OCI-LY7 (cell line): ENCODE measurements around the gene CD99. TPM values are rescaled to one million over a fixed set of nuclear protein-coding genes. Genes with fewer than 3 reads are reported as not detected.
"Not testable (repeated sequence)": the region's sequence is repeated elsewhere in the genome, so short reads cannot be mapped to it uniquely, and the experiment has no call there.

ENCODE experiments used
- BruUV-seq: library from RNA; stranded (reverse); fragments of 400-500 nt; replicated peaks from 2 replicates; lab custom pipeline; 2021; lab: Mats Ljungman, UMichigan
- CTCF ChIA-PET: fragments of 300-600 bp; sonication (Branson Sonifier 250); formaldehyde crosslinking; loops from one replicate; lab custom pipeline; 2022; ENCODE audit warnings: antibody characterized with exemption; ENCODE audit not compliant: unreplicated experiment; lab: Charles Lee
- POLR2A ChIA-PET: fragments of 300-600 bp; sonication (Branson Sonifier 250); formaldehyde crosslinking; loops from one replicate; lab custom pipeline; 2022; ENCODE audit warnings: antibody characterized with exemption; lab: Charles Lee
- DNase-seq: peaks from one replicate; pipeline ENCODE4 v3.0.0-alpha.2; 2015; ENCODE audit warnings: low spot score
- H2AFZ ChIP-seq: fragments of 200-600 bp; sonication (generic), shearing (Covaris generic); 2 replicates; pipeline ENCODE4 v1.6.1; 2014; ENCODE audit warnings: mild to moderate bottlenecking, antibody characterized with exemption, low read length, moderate library complexity
- H3K27ac ChIP-seq: fragments of 200-600 bp; sonication (generic); 2 replicates; pipeline ENCODE4 v1.5.1; 2014; ENCODE audit warnings: mixed run types, low read depth, mild to moderate bottlenecking, moderate library complexity, low read length, inconsistent platforms; ENCODE audit not compliant: poor library complexity, severe bottlenecking
- H3K36me3 ChIP-seq: fragments of 200-600 bp; sonication (generic); 2 replicates; pipeline ENCODE4 v1.6.1; 2014; ENCODE audit warnings: mild to moderate bottlenecking, antibody characterized with exemption, low read length, moderate library complexity, mixed read lengths; ENCODE audit not compliant: insufficient read depth
- H3K4me1 ChIP-seq: fragments of 200-600 bp; sonication (generic); 2 replicates; pipeline ENCODE4 v1.5.1; 2014; ENCODE audit warnings: mild to moderate bottlenecking, low read length; ENCODE audit not compliant: insufficient read depth, poor library complexity, severe bottlenecking
- H3K4me2 ChIP-seq: fragments of 200-600 bp; sonication (generic); 2 replicates; pipeline ENCODE4 v1.6.1; 2014; ENCODE audit warnings: mild to moderate bottlenecking, low read length
- H3K4me3 ChIP-seq: fragments of 200-600 bp; sonication (generic); 2 replicates; pipeline ENCODE4 v1.5.1; 2014; ENCODE audit warnings: mild to moderate bottlenecking, low read depth, low read length; ENCODE audit not compliant: poor library complexity, severe bottlenecking
- H3K79me2 ChIP-seq: fragments of 200-600 bp; sonication (generic); 2 replicates; pipeline ENCODE4 v1.6.1; 2016; ENCODE audit warnings: low read depth, mild to moderate bottlenecking, low read length, moderate library complexity, mixed read lengths; ENCODE audit not compliant: insufficient read depth
- H3K9me2 ChIP-seq: fragments of 200-600 bp; sonication (generic); 2 replicates; pipeline ENCODE4 v1.6.1; 2016; ENCODE audit warnings: mild to moderate bottlenecking, low read length, mixed read lengths; ENCODE audit not compliant: insufficient read depth
- H3K9me3 ChIP-seq: fragments of 200-600 bp; sonication (generic); 2 replicates; pipeline ENCODE4 v1.6.1; 2014; ENCODE audit warnings: mild to moderate bottlenecking, mixed run types, low read length, mixed read lengths
- H4K20me1 ChIP-seq: fragments of 200-600 bp; sonication (generic); 2 replicates; pipeline ENCODE4 v1.6.1; 2014; ENCODE audit warnings: mild to moderate bottlenecking, antibody characterized with exemption, low read length, moderate library complexity, mixed read lengths; ENCODE audit not compliant: insufficient read depth
- CTCF ChIP-seq: fragments of 200-600 bp; sonication (generic); conservative IDR thresholded peaks from 2 replicates; pipeline ENCODE4 v1.5.1; 2014; ENCODE audit warnings: mild to moderate bottlenecking, antibody characterized with exemption, low read length, moderate library complexity, mixed read lengths
- EZH2phosphoT487 ChIP-seq: fragments of 200-600 bp; sonication (generic); IDR thresholded peaks from 2 replicates; pipeline ENCODE4 v1.6.1; 2018; ENCODE audit warnings: low read depth, borderline replicate concordance, mild to moderate bottlenecking, mixed run types, antibody characterized with exemption, low read length, moderate library complexity, mixed read lengths
- intact Hi-C: fragments of 100-400 bp; cut with micrococcal nuclease; formaldehyde crosslinking; loops from one replicate; pipeline ENCODE4 v1.10.0; 2022; ENCODE audit not compliant: unreplicated experiment
- total RNA-seq, 2 experiments: library from RNA; depleted of rRNA in 1 of 2; stranded (reverse); fragments of >200 nt in 1 of 2; shearing (Covaris generic) in 1 of 2; gene quantifications; 2 replicates each; pipeline ENCODE4 v1.2.3, GENCODE V29; 2014 to 2022

The CD99 gene
- total RNA-seq, 2 experiments from 2014 or later, result 80.7 to 119 TPM

GRCh38 chrX:2752441-2752840 lies 61.3 kb downstream of the CD99 start:
- H4K20me1 ChIP-seq, H3K27ac ChIP-seq, H3K4me3 ChIP-seq, DNase-seq, CTCF ChIA-PET, H3K4me2 ChIP-seq, BruUV-seq, H3K36me3 ChIP-seq, intact Hi-C loops, H3K9me2 ChIP-seq, POLR2A ChIA-PET, H3K9me3 ChIP-seq, H3K79me2 ChIP-seq, H2AFZ ChIP-seq, H3K4me1 ChIP-seq: not testable (repeated sequence)

GRCh38 chrX:2755163-2755715 lies 64.1 kb downstream of the CD99 start:
- POLR2A ChIA-PET, H3K27ac ChIP-seq, intact Hi-C loops, H3K4me1 ChIP-seq, H3K79me2 ChIP-seq, DNase-seq, H3K9me3 ChIP-seq, H3K4me3 ChIP-seq, H3K36me3 ChIP-seq, CTCF ChIA-PET, H2AFZ ChIP-seq, H3K4me2 ChIP-seq, BruUV-seq, H3K9me2 ChIP-seq, H4K20me1 ChIP-seq: not testable (repeated sequence)

- intact Hi-C loops, result no loop called here
- no peaks in the 10 kb centered on the region for H3K36me3 ChIP-seq
- TF ChIP-seq CTCF (no peak), EZH2phosphoT487 (no peak)
- H3K9me3 ChIP-seq, result no peaks in the 10 kb centered on the region
- H3K79me2 ChIP-seq, result no peaks in the 10 kb centered on the region
- no peak overlapping the region for H3K4me3 ChIP-seq
- BruUV-seq, result no TSS peak
- DNase-seq, result no peak
- H3K4me2 ChIP-seq, result no peak overlapping the region
- H2AFZ ChIP-seq, result no peak overlapping the region
- no peaks in the 10 kb centered on the region for H4K20me1 ChIP-seq
- no peaks in the 10 kb centered on the region for H3K9me2 ChIP-seq
- ChIA-PET POLR2A (no interaction called here), CTCF (no interaction called here)
- H3K27ac ChIP-seq, result no peak overlapping the region
- no peaks in the 10 kb centered on the region for H3K4me1 ChIP-seq
Observed at GRCh38 chrX:2756548-2756947, 65.5 kb downstream of the CD99 start.

DNA sequence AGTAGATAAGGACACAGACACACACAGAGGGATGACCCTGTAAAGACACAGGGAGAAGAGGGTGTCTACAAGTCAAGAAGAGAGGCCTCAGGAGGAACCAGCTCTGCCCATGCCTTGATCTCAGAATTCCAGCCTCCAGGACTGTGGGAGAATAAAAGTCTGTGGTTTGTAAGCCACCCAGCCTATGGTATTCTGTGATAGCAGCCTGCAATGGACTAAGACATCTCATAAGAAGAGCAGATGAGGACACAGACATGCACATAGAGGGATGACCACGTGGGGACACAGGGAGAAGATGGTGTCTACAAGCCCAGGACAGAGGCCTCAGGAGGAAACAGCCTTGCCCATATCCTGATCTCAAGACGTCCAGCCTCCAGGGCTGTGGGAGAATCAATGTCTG lies 70.2 kb downstream of the CD99 start:
- CTCF ChIA-PET, result no interaction called here
- no peak for DNase-seq
- no peaks in the 10 kb centered on the region for H3K79me2 ChIP-seq
- POLR2A ChIA-PET, result no interaction called here
- no peaks in the 10 kb centered on the region for H3K36me3 ChIP-seq
- no peak overlapping the region for H3K4me3 ChIP-seq
- no peaks in the 10 kb centered on the region for H3K9me3 ChIP-seq
- BruUV-seq, result no TSS peak
- no peaks in the 10 kb centered on the region for H3K4me1 ChIP-seq
- H3K27ac ChIP-seq, result no peak overlapping the region
- no peaks in the 10 kb centered on the region for H4K20me1 ChIP-seq
- H2AFZ ChIP-seq, result no peak overlapping the region
- no peaks in the 10 kb centered on the region for H3K9me2 ChIP-seq
- TF ChIP-seq CTCF (no peak), EZH2phosphoT487 (no peak)
- no peak overlapping the region for H3K4me2 ChIP-seq
- intact Hi-C loops, result no loop called here

- H3K79me2 ChIP-seq, H3K4me1 ChIP-seq, DNase-seq, H3K36me3 ChIP-seq, POLR2A ChIA-PET, H3K9me3 ChIP-seq, BruUV-seq, CTCF ChIA-PET, H4K20me1 ChIP-seq, H3K4me3 ChIP-seq, H3K4me2 ChIP-seq, H3K27ac ChIP-seq, H2AFZ ChIP-seq, intact Hi-C loops, H3K9me2 ChIP-seq: not testable (repeated sequence)
Observed at GRCh38 chrX:2762671-2763070, 71.6 kb downstream of the CD99 start.
